Measurements from ENCODE around the gene HSPA1B.
"Not testable (repeated sequence)": the region's sequence is repeated elsewhere in the genome, so short reads cannot be mapped to it uniquely, and the experiment has no call there.

The HSPA1B gene

GRCh38 chr6:31827286-31828079 is at the start of gene HSPA1B:
HSPA1B (plus strand) TSS chr6:31827738; CDS start chr6:31827951, 213 bp downstream.
- peak; percentile 100 for DNase-seq

GRCh38 chr6:31778193-31778592 is 49.3 kb upstream of the HSPA1B start:
- DNase-seq = no peak

GRCh38 chr6:31778999-31779885 is 48.3 kb upstream of the HSPA1B start:
- DNase-seq = no peak

GRCh38 chr6:31779908-31780307 is 47.6 kb upstream of the HSPA1B start:
- DNase-seq = no peak

GRCh38 chr6:31780507-31781243 is 46.9 kb upstream of the HSPA1B start:
- no peak for DNase-seq

- no peak for DNase-seq
Observed at GRCh38 chr6:31781244-31782125, 46.1 kb upstream of the HSPA1B start.

GRCh38 chr6:31782126-31782855 is 45.2 kb upstream of the HSPA1B start:
- DNase-seq = no peak

GRCh38 chr6:31784098-31784925 is 43.2 kb upstream of the HSPA1B start:
- no peak for DNase-seq

- DNase-seq = no peak
Observed at GRCh38 chr6:31785475-31785874, 42.1 kb upstream of the HSPA1B start.

- peak; percentile 65 for DNase-seq
Observed at GRCh38 chr6:31791324-31792089, 36.0 kb upstream of the HSPA1B start.

- DNase-seq = no peak
Observed at GRCh38 chr6:31792090-31792374, 35.5 kb upstream of the HSPA1B start.

- no peak for DNase-seq
Observed at GRCh38 chr6:31792761-31793171, 34.8 kb upstream of the HSPA1B start.

- DNase-seq = not testable (repeated sequence)
Observed at GRCh38 chr6:31793927-31794245, 33.7 kb upstream of the HSPA1B start.

GRCh38 chr6:31794294-31794865 is 33.2 kb upstream of the HSPA1B start:
- DNase-seq = peak; percentile 56

GRCh38 chr6:31794866-31795615 is 32.5 kb upstream of the HSPA1B start:
- no peak for DNase-seq

GRCh38 chr6:31795616-31796298 is 31.8 kb upstream of the HSPA1B start, which contains the start of gene VARS1:
VARS1 (minus strand) TSS chr6:31795752; CDS start chr6:31795217, 535 bp downstream.
- DNase-seq = peak; percentile 98

- DNase-seq = no peak
Observed at GRCh38 chr6:31796993-31797385, 30.5 kb upstream of the HSPA1B start.

- DNase-seq = no peak
Observed at GRCh38 chr6:31797588-31797987, 29.9 kb upstream of the HSPA1B start.

Data from DMS53 (cell line).